Naive thymus-derived CD4-positive, alpha-beta T cell (primary cell): Measurements from ENCODE around the gene BLOC1S6. TPM values are rescaled to one million over a fixed set of nuclear protein-coding genes. Genes with fewer than 3 reads are reported as not detected.

Experiments used
- ATAC-seq: fragments of 150-1000 bp; cut with Tn5 transposase; 2 replicates; pipeline ENCODE4 v1.10.0; 2021; ENCODE audit warnings: mild to moderate bottlenecking, moderate library complexity
- CTCF ChIA-PET: fragments of 350-600 bp; sonication (Branson Sonifier 250); formaldehyde crosslinking; loops from one replicate; lab custom pipeline; 2021; ENCODE audit warnings: antibody characterized with exemption; lab: Charles Lee
- POLR2A ChIA-PET: fragments of 350-600 bp; sonication (Branson Sonifier 250); formaldehyde crosslinking; loops from one replicate; lab custom pipeline; 2021; ENCODE audit warnings: antibody characterized with exemption, inconsistent platforms; lab: Charles Lee
- DNase-seq, 9 donors: peaks; one replicate each; pipeline versions ENCODE4 v3.0.0 to v3.0.0-alpha.2; 2020 to 2022; ENCODE audit warnings: mixed read lengths in 1 of 9
- H3K27ac ChIP-seq: one replicate; pipeline ENCODE4 v1.7.0; 2013; ENCODE audit warnings: mild to moderate bottlenecking, low read depth, low read length, moderate library complexity
- H3K27me3 ChIP-seq, 2 donors: one replicate each; pipeline ENCODE4 v1.7.0; 2013; ENCODE audit warnings: low read length in 2 of 2, mild to moderate bottlenecking in 2 of 2, moderate library complexity in 2 of 2; ENCODE audit not compliant: control insufficient read depth in 2 of 2, insufficient read depth in 2 of 2
- H3K36me3 ChIP-seq, 3 experiments: 1 replicate in 2 of 3; 2 replicates in 1 of 3; pipeline ENCODE4 v1.7.0; 2013; ENCODE audit warnings: low read length in 3 of 3, mild to moderate bottlenecking in 3 of 3, moderate library complexity in 1 of 3; ENCODE audit not compliant: insufficient read depth in 3 of 3, control insufficient read depth in 2 of 3
- H3K4me1 ChIP-seq, 2 donors: one replicate each; pipeline ENCODE4 v1.7.0; 2013; ENCODE audit warnings: low read length in 2 of 2, mild to moderate bottlenecking in 2 of 2, moderate library complexity in 1 of 2; ENCODE audit not compliant: control insufficient read depth in 2 of 2, insufficient read depth in 2 of 2
- H3K4me3 ChIP-seq: 2 replicates; pipeline ENCODE4 v1.7.0; 2013; ENCODE audit warnings: mild to moderate bottlenecking, low read length
- H3K9me3 ChIP-seq, 3 experiments: 1 replicate in 2 of 3; 2 replicates in 1 of 3; pipeline ENCODE4 v1.7.0; 2013; ENCODE audit warnings: low read length in 3 of 3; ENCODE audit not compliant: control insufficient read depth in 2 of 3
- H3K27ac Mint-ChIP-seq, 9 donors: one replicate each; pipeline ENCODE4 v1.8.0; 2020 to 2022; ENCODE audit warnings: mixed read lengths in 9 of 9, mild to moderate bottlenecking in 8 of 9, moderate library complexity in 5 of 9, inconsistent platforms in 2 of 9
- H3K27me3 Mint-ChIP-seq, 5 donors: one replicate each; pipeline ENCODE4 v1.8.0; 2021 to 2022; ENCODE audit warnings: mixed read lengths in 5 of 5, mild to moderate bottlenecking in 1 of 5
- H3K36me3 Mint-ChIP-seq, 5 donors: one replicate each; pipeline ENCODE4 v1.8.0; 2020 to 2022; ENCODE audit warnings: mixed read lengths in 5 of 5, mild to moderate bottlenecking in 3 of 5, inconsistent platforms in 1 of 5
- H3K4me1 Mint-ChIP-seq, 7 donors: one replicate each; pipeline ENCODE4 v1.8.0; 2020 to 2022; ENCODE audit warnings: mixed read lengths in 7 of 7, mild to moderate bottlenecking in 3 of 7, inconsistent platforms in 1 of 7
- H3K4me3 Mint-ChIP-seq, 10 donors: one replicate each; pipeline ENCODE4 v1.8.0; 2020 to 2022; ENCODE audit warnings: mild to moderate bottlenecking in 10 of 10, mixed read lengths in 10 of 10, moderate library complexity in 6 of 10, inconsistent platforms in 2 of 10
- H3K9me3 Mint-ChIP-seq, 11 donors: one replicate each; pipeline ENCODE4 v1.8.0; 2020 to 2022; ENCODE audit warnings: mixed read lengths in 11 of 11, mild to moderate bottlenecking in 4 of 11, inconsistent platforms in 1 of 11, moderate library complexity in 1 of 11
- intact Hi-C, 2 donors: fragments of 100-400 bp; cut with micrococcal nuclease; formaldehyde crosslinking; loops; one replicate each; pipeline ENCODE4 v1.15.1; 2023
- polyA plus RNA-seq, 2 donors: library from polyadenylated mRNA; unstranded; fragments of 300-500 nt; fragmentation: Illumina TruSeq; gene quantifications; one replicate each; pipeline ENCODE4 v1.2.3, GENCODE V29; 2021
- total RNA-seq, 6 experiments: library from RNA in 5 of 6; stranded (reverse) in 5 of 6; gene quantifications; 1 replicate in 5 of 6; 2 replicates in 1 of 6; pipeline ENCODE4 v1.2.3 and lab custom pipeline; 2021 to 2026

BLOC1S6 gene
- total and polyA plus RNA-seq, 7 experiments from 2014 or later = 34.4 to 63.9 (median 50.9) TPM

DNA sequence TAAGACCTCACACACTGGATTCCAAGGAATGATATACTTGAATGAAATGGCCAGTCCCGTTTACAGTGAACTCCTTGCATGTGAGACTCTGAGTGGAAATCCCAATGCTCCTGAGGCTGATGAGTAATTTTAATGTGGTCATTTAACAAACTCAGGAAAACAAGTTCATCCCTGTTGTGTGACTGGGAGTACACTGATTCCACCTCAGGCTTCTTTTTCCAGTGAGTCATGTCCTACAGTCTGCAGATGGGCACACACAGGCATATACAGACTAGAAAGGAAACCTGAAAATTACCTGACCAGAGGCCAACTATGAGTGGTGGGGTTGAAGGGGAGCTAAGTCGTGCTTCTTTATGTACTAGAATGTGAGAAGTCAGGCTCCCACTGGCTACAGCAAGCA lies 53.4 kb downstream of the BLOC1S6 start:
- peaks cover 23 to 27% of the 10 kb centered on the region in 2 donors for H3K4me1 ChIP-seq
- intact Hi-C loops = no loop called here
- no peak for DNase-seq
- POLR2A ChIA-PET = no interaction called here
- Mint-ChIP-seq H3K36me3 (peaks cover 4 to 50% (median 24%) of the 10 kb centered on the region in 5 donors), H3K4me1 (peaks cover 59 to 92% (median 78%) of the 10 kb centered on the region in 7 donors), H3K27ac (no peak overlapping the region), H3K4me3 (no peak overlapping the region), H3K27me3 (no peaks in the 10 kb centered on the region), H3K9me3 (peaks cover 0 to 3% (median 0%) of the 10 kb centered on the region in 11 donors)
- CTCF ChIA-PET = no interaction called here
- H3K27me3 ChIP-seq = no peaks in the 10 kb centered on the region
- no peaks in the 10 kb centered on the region for H3K9me3 ChIP-seq
- no peak overlapping the region for H3K4me3 ChIP-seq
- H3K27ac ChIP-seq = no peak overlapping the region
- H3K36me3 ChIP-seq = no peaks in the 10 kb centered on the region
- ATAC-seq = no peak

DNA sequence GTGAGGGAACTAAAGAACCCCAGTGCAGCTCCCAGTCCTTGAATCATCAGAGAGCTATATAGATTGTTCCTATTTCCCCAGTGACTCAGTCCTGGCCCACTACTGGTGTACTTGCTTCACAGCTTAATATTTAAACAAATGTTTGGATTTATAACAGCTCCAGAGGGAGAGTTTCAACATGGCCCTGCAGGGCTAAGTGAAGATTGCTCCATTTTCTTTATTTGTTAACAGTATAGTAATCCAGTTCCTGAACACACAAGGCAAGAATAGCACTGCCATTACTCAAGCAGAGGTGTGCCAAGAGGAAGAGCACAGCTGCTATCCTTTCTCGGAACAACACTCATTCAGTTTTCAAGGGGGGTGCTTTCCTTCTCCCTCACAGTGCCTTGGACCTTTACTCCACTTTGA lies 54.2 kb downstream of the BLOC1S6 start:
- H3K36me3 Mint-ChIP-seq = peaks cover 4 to 49% (median 25%) of the 10 kb centered on the region in 5 donors
- DNase-seq = no peak
- H3K4me3 Mint-ChIP-seq = no peak overlapping the region
- no peak overlapping the region for H3K4me3 ChIP-seq
- no peaks in the 10 kb centered on the region for H3K27me3 Mint-ChIP-seq
- H3K4me1 ChIP-seq = peaks cover 23% of the 10 kb centered on the region in 2 donors
- no peaks in the 10 kb centered on the region for H3K27me3 ChIP-seq
- ATAC-seq = peak; percentile 50
- H3K27ac Mint-ChIP-seq = no peak overlapping the region
- peaks cover 0 to 3% (median 0%) of the 10 kb centered on the region in 11 donors for H3K9me3 Mint-ChIP-seq
- H3K4me1 Mint-ChIP-seq = peaks cover 59 to 95% (median 81%) of the 10 kb centered on the region in 7 donors
- intact Hi-C loops = no loop called here
- ChIA-PET CTCF (no interaction called here), POLR2A (no interaction called here)
- H3K36me3 ChIP-seq = no peaks in the 10 kb centered on the region
- no peak overlapping the region for H3K27ac ChIP-seq
- no peaks in the 10 kb centered on the region for H3K9me3 ChIP-seq

DNA sequence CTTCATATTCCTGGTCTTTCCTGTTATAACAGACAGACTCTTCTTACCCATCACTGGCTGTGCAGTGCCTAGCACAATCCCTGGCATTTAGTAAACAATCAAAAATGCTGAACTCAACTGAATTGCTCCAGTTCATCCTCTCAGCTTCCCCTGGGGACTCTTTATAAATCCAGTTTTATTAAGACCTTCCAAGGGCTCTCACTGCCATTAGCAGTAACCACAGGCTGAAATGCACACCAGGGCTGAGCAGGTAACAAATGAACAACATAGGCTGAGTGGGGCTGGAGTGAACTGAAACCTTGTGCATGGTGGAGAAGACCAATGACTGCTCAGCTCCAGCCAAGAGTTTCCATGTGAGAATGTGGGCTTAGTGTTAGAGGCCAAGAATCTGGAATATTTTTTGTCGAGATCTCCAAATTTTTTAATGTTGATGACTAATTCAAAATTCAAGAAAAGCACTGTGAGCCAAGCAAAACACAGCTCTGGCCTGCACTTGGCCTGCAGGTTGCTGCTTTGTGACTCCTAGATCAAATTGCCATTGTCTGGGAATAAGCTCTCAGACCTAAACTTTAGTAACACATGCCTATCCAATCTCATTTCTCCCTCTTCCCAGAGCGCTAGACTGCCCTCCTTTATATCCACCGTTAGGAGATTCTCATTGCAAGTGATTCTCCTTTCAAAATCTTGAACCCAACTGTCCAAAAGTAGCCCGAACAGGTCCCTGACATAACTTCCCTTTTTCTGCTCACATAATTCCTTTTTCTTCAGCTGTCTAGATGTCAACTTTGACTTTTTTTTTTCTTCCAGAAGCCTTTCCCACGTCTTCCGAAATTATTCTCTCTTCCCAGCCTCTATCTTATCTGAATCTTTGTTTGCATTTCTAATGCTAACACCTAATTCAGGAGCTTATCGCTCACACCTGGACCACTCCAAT lies 55.1 kb downstream of the BLOC1S6 start:
- no peaks in the 10 kb centered on the region for H3K27me3 ChIP-seq
- Mint-ChIP-seq H3K27ac (peak overlapping the region in 4 of 9 donors; percentile 4 to 63 (median 10)), H3K27me3 (no peaks in the 10 kb centered on the region), H3K4me3 (peak overlapping the region in 1 of 10 donors; percentile 46), H3K36me3 (peaks cover 4 to 44% (median 27%) of the 10 kb centered on the region in 5 donors), H3K9me3 (peaks cover 0 to 3% (median 0%) of the 10 kb centered on the region in 11 donors), H3K4me1 (peaks cover 58 to 91% (median 79%) of the 10 kb centered on the region in 7 donors)
- ChIA-PET POLR2A (no interaction called here), CTCF (interaction anchor here (0.6 kb wide), 1 partner anchor 62 kb away, joined by 3 read pairs; no protein-coding TSS in a partner anchor)
- ATAC-seq = no peak
- no peaks in the 10 kb centered on the region for H3K9me3 ChIP-seq
- intact Hi-C loops = no loop called here
- DNase-seq = no peak
- H3K27ac ChIP-seq = no peak overlapping the region
- no peak overlapping the region for H3K4me3 ChIP-seq
- no peaks in the 10 kb centered on the region for H3K36me3 ChIP-seq
- H3K4me1 ChIP-seq = peaks cover 14 to 16% of the 10 kb centered on the region in 2 donors

DNA sequence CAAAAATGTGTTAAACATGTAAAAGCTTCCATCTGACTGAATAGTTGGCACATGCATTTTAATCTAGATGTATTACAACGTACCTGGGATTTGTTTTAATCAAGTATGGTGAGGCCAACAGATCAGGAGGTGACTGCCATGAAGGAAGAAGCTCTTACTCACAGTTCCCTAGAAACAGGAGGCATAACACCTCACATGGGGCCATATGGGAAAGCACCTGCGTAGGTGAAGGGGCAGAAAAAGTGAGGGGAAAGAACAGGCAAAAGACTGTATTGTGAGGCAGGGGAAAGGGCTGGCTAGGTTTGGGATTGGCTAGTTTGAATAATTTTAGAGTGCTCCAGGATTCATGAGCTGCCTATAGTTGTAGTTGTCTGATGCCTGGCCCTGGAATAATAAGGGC lies 57.3 kb downstream of the BLOC1S6 start:
- Mint-ChIP-seq H3K27me3 (no peaks in the 10 kb centered on the region), H3K4me1 (peaks cover 48 to 79% (median 67%) of the 10 kb centered on the region in 7 donors), H3K27ac (peak overlapping the region in 1 of 9 donors; percentile 26), H3K36me3 (peaks cover 4 to 27% (median 22%) of the 10 kb centered on the region in 5 donors), H3K4me3 (peak overlapping the region in 3 of 10 donors; percentile 4 to 30 (median 21)), H3K9me3 (peaks cover 0 to 2% (median 0%) of the 10 kb centered on the region in 11 donors)
- no peaks in the 10 kb centered on the region for H3K36me3 ChIP-seq
- intact Hi-C loops = no loop called here
- no peak overlapping the region for H3K4me3 ChIP-seq
- POLR2A ChIA-PET = no interaction called here
- CTCF ChIA-PET = interaction anchor here (1.0 kb wide), 1 partner anchor 187 kb away, joined by 3 read pairs; no protein-coding TSS in a partner anchor
- H3K4me1 ChIP-seq = peaks cover 8 to 10% of the 10 kb centered on the region in 2 donors
- H3K27ac ChIP-seq = no peak overlapping the region
- DNase-seq (no peak), ATAC-seq (no peak)
- no peaks in the 10 kb centered on the region for H3K27me3 ChIP-seq
- H3K9me3 ChIP-seq = no peaks in the 10 kb centered on the region

DNA sequence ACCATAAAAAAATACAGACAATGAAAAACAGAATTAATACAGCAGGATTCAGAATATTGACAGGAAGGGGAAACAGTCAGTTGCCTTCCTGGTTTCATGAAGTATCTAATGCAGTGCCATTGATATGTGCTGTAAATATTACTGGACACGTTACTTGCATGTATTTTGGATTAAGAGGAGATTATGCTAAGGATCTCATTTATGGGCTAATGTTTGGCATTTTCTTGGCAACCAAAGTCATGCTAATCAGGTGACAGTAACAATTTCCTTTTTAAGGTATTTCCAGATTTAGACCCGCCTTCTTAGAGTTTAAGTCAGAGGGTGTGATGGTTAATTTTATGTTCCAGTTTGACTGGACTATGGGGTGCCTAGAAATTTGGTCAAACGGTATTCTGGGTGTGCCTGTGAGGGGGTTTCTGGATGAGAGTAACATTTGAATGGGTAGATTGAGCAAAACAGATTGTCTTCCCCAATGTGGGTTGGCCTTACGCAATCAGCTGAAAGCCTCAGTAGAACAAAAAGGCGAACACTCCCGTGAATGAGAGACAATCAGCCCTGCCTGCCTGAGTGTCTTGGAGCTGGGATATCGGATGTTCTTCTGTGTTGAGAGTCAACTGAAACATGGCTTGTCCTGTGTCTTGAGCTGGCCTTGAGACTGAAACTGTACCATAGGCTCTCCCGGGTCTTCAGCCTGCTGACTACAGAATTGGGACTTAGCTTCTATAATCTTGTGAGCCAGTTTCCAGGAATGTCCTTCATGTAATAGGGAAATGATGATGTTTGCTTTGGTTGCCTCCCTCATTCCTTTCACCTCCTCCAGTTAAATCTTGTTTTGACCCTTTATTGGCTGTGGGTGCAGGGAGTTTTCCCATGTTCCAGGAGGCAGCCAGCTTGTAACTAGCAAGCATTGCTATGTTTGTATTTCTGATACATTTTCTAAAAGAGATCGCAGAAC lies 58.1 kb downstream of the BLOC1S6 start:
- peaks cover 0 to 2% (median 0%) of the 10 kb centered on the region in 11 donors for H3K9me3 Mint-ChIP-seq
- H3K27ac Mint-ChIP-seq = peak overlapping the region in 1 of 9 donors; percentile 64
- Histone ChIP-seq H3K4me1 (peaks cover 8 to 10% of the 10 kb centered on the region in 2 donors), H3K36me3 (no peaks in the 10 kb centered on the region), H3K27ac (no peak overlapping the region), H3K27me3 (no peaks in the 10 kb centered on the region), H3K9me3 (no peaks in the 10 kb centered on the region), H3K4me3 (no peak overlapping the region)
- no peak for DNase-seq
- H3K27me3 Mint-ChIP-seq = no peaks in the 10 kb centered on the region
- peaks cover 4 to 24% (median 21%) of the 10 kb centered on the region in 5 donors for H3K36me3 Mint-ChIP-seq
- peaks cover 50 to 74% (median 67%) of the 10 kb centered on the region in 7 donors for H3K4me1 Mint-ChIP-seq
- peak; percentile 20 for ATAC-seq
- ChIA-PET CTCF (interaction anchor here (0.6 to 1.1 kb wide), 3 partner anchors 60 to 528 kb away, joined by 3 read pairs; no protein-coding TSS in a partner anchor), POLR2A (interaction anchor here (1.3 kb wide), 1 partner anchor 8 kb away, joined by 3 read pairs; no protein-coding TSS in a partner anchor)
- intact Hi-C loops = no loop called here
- H3K4me3 Mint-ChIP-seq = peak overlapping the region in 4 of 10 donors; percentile 3 to 46 (median 28)

DNA sequence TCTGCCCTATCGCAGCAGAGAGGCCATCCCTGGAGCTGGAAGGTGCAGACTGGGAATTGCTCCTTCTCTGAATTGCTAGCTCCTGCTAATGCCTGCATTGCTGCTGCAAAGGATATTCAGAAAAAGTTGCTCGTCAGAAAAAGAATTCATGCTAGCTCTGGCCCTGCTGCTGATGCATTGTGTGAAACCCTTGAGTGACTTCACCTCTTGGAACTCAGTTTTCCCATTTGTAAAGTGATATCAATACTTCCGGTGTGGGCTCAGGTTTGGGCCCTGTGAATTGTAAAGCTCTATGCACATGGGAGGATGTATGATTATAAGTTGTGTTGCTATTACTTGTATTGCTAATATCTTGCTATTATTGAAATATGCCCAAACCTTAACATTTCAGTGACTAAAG lies 59.0 kb downstream of the BLOC1S6 start:
- POLR2A ChIA-PET = interaction anchor here (0.6 to 1.3 kb wide), 2 partner anchors 9 to 1137 kb away, joined by 3 read pairs; no protein-coding TSS in a partner anchor
- H3K9me3 Mint-ChIP-seq = peaks cover 0 to 3% (median 0%) of the 10 kb centered on the region in 11 donors
- no peaks in the 10 kb centered on the region for H3K36me3 ChIP-seq
- DNase-seq (no peak), ATAC-seq (no peak)
- H3K27me3 Mint-ChIP-seq = no peaks in the 10 kb centered on the region
- peaks cover 4 to 23% (median 20%) of the 10 kb centered on the region in 5 donors for H3K36me3 Mint-ChIP-seq
- CTCF ChIA-PET = interaction anchor here (1.1 kb wide), 1 partner anchor 59 kb away, joined by 3 read pairs; no protein-coding TSS in a partner anchor
- intact Hi-C loops = no loop called here
- peaks cover 8 to 10% of the 10 kb centered on the region in 2 donors for H3K4me1 ChIP-seq
- H3K4me1 Mint-ChIP-seq = peaks cover 47 to 68% (median 64%) of the 10 kb centered on the region in 7 donors
- no peak overlapping the region for H3K27ac ChIP-seq
- H3K4me3 Mint-ChIP-seq = peak overlapping the region in 1 of 10 donors; percentile 2
- no peak overlapping the region for H3K4me3 ChIP-seq
- H3K27me3 ChIP-seq = no peaks in the 10 kb centered on the region
- no peaks in the 10 kb centered on the region for H3K9me3 ChIP-seq
- H3K27ac Mint-ChIP-seq = no peak overlapping the region
